GM18909 (cell line): ENCODE data around the gene ZNF480.
"Not testable (repeated sequence)": the region's sequence is repeated elsewhere in the genome, so short reads cannot be mapped to it uniquely, and the experiment has no call there.

Experiments
- ATAC-seq: cut with Tn5 transposase; IDR thresholded peaks from one replicate; pipeline ENCODE4 v1.9.1; 2021; ENCODE audit warnings: mild to moderate bottlenecking; ENCODE audit not compliant: unreplicated experiment, poor library complexity

The ZNF480 gene

GRCh38 chr19:52296773-52297600, at the start of gene ZNF480:
ZNF480 (plus strand) TSS chr19:52297169; CDS start chr19:52300413, 3,244 bp downstream.
- peak; percentile 61 for ATAC-seq

GRCh38 chr19:52248241-52248640, 48.7 kb upstream of the ZNF480 start:
- ATAC-seq = no peak

GRCh38 chr19:52258426-52258825, 38.5 kb upstream of the ZNF480 start:
- no peak for ATAC-seq

- ATAC-seq = not testable (repeated sequence)
Observed at GRCh38 chr19:52265556-52265955, 31.4 kb upstream of the ZNF480 start.

GRCh38 chr19:52269338-52270261, 27.4 kb upstream of the ZNF480 start, which contains the start of gene ZNF766:
ZNF766 (plus strand) TSS chr19:52269587; CDS start chr19:52269614, 27 bp downstream.
- ATAC-seq = peak; percentile 96

- no peak for ATAC-seq
Observed at GRCh38 chr19:52270266-52270885, 26.6 kb upstream of the ZNF480 start.

- ATAC-seq = no peak
Observed at GRCh38 chr19:52273301-52273700, 23.7 kb upstream of the ZNF480 start.

GRCh38 chr19:52274191-52274590, 22.8 kb upstream of the ZNF480 start:
- no peak for ATAC-seq

- ATAC-seq = no peak
Observed at GRCh38 chr19:52275988-52276387, 21.0 kb upstream of the ZNF480 start.

GRCh38 chr19:52277471-52277870, 19.5 kb upstream of the ZNF480 start:
- no peak for ATAC-seq

- ATAC-seq = no peak
Observed at GRCh38 chr19:52286256-52286655, 10.7 kb upstream of the ZNF480 start.

- ATAC-seq = no peak
Observed at GRCh38 chr19:52291781-52292180, 5.2 kb upstream of the ZNF480 start.

GRCh38 chr19:52292946-52293345, 4.0 kb upstream of the ZNF480 start:
- not testable (repeated sequence) for ATAC-seq

- ATAC-seq = no peak
Observed at GRCh38 chr19:52296400-52296772, 583 bp upstream of the ZNF480 start.

GRCh38 chr19:52297601-52298364, 814 bp downstream of the ZNF480 start:
- peak; percentile 26 for ATAC-seq

- no peak for ATAC-seq
Observed at GRCh38 chr19:52307275-52307674, 10.3 kb downstream of the ZNF480 start.

GRCh38 chr19:52322429-52322828, 25.5 kb downstream of the ZNF480 start:
- ATAC-seq = no peak

GRCh38 chr19:52331757-52332156, 34.8 kb downstream of the ZNF480 start:
- no peak for ATAC-seq

GRCh38 chr19:52335768-52336116, 38.8 kb downstream of the ZNF480 start:
- ATAC-seq = peak; percentile 16
